GM18867 (cell line): ENCODE measurements around the gene PPP1R12A.

ENCODE experiments used
- ATAC-seq: cut with Tn5 transposase; IDR thresholded peaks from one replicate; pipeline ENCODE4 v1.9.1; 2021; ENCODE audit warnings: mild to moderate bottlenecking, moderate library complexity; ENCODE audit not compliant: unreplicated experiment

Gene PPP1R12A

DNA sequence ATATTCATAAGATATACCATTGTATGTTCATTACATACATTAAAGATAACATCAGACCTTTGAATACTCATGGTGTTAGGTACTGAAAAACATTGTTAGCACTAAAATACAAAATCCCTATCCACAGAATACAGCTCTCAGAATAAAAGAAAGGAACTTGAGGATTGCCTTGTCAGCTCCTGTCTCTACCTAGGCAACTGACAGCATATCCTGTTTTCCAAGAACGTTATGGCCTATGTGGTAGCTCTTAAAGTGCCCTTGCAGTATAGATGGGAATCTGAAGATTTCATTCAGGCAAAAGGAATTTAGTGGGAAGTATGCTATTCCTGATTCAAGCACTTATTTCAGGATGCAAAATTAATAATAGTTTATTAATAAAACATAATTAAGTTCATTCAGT is 1.8 kb upstream of the PPP1R12A start:
- no peak for ATAC-seq

DNA sequence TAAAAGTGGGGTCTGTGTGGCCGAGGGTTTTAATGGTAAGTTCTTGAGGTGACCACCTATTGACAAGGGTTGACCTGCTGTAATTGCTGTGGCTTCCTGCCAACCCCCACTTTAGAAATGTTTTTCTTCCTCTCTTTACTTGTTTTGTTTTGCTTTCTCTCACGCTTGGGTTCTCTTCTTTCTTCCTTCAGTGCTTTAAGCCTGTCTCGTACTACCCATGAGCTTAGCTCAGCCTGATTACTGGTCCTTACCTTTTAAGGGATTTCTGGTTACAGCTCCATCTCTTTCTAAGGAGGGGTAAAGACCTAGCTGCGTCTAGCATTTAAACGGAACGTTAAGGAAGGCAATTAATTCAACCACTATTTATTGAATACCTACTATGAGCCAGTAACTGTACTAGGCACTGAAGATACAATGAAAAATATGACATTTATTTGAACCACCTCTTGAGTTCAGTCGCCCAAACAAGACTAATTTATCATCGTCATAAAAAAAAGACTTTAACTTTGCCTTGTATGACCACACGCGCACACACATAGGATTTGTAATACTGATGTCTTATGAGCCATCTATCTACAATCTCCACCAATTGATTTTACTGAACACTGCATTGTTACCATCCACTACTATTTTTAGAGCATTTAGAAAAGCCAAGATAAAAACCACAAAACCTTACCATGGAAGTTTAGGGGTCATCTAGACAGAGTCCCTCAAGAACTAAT is 888 bp upstream of the PPP1R12A start:
- peak; percentile 26 for ATAC-seq

DNA sequence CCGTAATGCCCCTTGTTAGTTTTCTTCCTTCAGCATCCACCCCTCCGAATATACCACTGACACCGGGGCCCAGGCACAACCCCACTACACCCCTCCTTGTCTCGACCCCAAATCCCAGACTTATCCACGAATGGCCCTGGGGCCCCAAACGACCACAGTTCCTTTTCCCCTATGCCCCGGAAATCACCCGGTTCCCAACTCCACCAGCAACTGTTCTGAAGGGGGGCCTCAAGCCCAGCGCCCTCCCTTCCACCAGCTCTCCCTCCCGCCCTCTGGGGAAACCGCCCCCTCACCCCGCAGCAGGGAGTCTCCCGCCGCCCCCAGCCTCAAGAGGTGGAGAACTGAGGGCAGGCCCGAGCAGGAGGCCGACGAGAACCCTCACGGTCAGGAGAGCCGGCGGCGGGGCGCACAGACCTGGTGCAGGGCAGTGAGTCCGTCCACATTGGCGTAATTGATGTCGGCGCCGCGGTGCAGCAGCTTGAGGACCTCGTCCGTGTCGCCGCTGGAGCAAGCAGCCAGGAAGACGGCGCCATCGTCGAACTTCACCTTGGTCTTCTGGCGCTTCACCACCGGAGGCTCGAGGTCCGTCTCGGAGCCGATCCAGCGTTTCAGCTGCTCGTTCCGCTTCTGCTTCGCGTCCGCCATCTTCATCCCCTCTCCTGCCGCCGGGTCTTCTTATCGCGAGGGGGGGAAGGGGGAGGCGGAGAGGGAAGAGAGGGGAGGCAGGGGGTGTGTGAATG is 446 bp downstream of the PPP1R12A start:
- peak; percentile 11 for ATAC-seq

DNA sequence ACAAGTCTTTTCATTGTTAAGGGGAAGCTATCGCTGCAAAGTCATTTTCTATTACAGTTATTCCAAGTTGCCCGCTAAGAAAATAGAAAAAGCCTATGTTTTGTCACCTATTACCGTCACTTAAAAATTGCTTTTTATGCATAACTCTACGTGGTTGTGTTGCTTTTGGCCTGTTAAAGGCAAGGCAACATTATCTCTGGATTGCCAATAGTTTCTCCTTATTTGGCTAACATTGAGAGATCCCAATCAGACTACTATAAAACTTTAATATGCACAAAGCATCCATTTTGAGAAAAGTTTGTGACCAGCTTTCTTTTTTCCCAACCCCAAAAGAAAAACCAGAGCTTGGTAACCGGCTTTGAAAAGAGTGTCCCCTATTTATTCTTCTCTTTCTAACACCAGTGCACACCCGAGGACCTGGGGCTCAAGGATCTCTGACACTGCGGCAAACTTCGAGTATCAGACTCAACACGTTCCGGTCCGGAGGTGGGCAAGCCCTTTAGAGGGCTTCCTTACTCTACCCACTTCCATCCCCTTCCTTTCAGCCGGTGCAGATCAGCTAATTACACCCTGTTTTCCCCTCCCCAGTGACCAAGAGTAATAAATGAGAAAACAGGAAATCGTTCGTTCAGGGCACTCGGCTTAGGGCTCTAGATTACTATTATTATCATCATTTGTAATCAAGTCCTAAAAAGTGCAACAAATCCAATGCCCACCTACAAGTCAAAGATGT is 1.2 kb downstream of the PPP1R12A start:
- ATAC-seq = peak; percentile 3

DNA sequence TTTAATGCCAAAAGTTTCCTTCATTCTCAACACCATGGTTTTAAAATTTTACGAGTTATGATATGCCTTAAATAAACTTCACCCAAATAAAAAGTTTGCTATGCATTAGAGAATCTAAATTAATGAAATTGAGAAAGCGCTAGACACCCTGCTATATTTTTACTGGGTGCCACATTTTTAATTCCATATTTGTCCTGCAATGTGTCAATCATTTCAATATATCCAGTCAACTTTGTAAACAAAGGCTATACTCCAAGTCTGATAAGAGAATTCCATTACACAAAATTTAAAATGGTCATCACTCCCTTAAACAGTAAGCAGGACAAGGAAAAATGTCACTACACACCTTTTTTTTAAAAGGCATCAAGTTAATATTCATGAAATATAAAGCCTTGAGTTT is 1.9 kb downstream of the PPP1R12A start:
- no peak for ATAC-seq

DNA sequence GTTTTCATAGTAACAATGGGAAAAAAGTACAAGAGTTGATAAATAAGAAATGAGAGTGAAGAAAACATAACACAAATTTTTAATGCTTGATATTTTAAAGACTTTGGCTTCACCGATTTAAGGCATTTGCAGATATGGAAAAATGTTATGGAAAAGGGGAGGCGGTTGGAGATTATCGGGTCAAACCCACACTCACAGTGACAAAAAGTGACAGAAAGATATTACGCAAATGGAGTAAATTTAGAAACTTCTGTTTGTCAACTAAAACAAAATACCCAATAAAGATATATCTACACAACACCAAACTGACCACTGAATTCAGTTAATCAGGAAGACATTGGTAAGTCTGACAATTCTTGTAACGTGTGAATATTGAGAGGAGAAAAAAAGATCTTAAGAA is 2.5 kb downstream of the PPP1R12A start:
- no peak for ATAC-seq

DNA sequence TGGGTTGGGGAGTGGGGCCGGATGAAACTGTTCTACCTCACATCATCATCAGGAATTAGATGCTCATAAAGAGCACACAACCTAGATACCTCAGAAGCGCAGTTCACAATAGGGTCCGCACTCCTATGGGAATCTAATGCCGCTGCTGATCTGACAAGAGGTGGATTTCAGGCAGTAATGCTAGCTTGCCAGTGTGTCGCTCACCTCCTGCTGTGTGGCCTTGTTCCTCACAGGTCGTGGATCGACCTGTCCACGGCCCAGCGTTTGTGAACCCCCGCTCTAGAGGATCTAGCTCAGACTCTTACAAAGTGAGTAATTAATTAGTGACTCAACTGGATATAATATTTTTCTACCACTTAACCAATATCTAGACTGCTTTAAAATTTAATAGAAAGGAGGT is 5.8 kb downstream of the PPP1R12A start:
- no peak for ATAC-seq

DNA sequence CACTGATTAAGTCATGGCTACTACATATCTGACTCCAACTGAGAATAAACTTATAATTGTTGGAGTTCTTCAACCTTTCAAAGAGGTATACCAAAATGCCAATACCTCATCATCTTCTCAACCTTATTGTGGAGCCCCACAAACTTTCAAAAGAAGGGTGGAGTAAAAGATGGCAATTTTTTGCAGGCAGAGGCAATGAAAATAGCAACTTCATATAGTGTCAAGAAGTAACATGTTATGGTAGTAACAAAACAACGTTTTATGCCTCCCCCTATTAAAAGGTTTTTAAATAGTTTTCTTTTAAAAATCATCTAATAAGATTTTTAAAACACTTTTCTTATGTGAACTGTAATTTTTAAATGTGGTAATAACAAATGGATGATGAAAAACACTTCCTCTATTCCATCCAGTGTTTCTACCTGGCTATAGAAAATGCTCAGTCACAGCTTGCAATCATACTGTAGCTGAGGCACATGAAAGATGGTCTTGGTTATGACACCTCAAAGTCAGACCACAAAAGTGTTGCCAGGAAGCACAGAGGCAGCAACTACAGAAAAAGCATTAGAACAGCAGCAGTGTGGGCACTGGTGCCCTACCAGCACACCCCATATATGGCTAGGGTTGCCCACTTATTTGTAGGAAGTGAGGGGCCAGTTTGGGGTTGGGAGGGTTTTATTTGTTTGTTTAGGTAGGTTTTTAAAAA is 7.0 kb downstream of the PPP1R12A start:
- peak; percentile 99 for ATAC-seq

DNA sequence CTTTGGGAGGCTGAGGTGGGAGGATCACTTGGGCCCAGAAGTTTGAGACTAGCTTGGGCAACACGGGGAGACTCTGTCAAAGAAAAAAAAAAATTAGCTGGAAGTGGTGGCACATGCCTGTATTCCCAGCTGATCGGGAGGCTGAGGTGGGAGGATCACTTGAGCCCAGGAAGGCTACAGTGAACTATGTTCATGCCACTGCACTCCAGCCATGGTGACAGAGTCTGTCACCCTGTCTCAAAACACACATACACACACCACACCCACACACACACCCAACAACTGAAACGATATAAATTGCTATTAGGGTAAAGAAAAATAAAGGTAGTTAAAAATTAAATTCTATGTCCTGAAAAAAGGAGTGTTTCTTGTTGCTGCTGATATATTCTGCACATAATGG is 7.9 kb downstream of the PPP1R12A start:
- ATAC-seq = no peak

DNA sequence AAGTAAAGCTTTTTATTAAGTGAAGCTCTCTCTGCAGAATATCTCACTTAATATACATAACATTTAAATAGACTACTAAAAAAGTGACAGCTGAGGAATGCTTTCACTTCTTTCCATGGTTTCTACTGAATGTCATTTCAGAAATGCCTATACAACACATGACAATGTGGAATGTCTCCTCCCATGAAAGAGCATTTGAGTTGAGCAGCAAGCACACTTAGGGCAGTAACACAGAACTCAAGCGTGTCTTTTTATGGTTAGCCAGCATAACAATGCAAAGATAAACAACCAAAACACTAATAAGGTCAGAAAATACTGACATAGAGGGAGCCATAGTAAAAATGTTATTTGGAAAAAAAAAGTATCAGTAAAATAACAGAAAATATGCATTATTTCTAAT is 9.4 kb downstream of the PPP1R12A start:
- no peak for ATAC-seq

DNA sequence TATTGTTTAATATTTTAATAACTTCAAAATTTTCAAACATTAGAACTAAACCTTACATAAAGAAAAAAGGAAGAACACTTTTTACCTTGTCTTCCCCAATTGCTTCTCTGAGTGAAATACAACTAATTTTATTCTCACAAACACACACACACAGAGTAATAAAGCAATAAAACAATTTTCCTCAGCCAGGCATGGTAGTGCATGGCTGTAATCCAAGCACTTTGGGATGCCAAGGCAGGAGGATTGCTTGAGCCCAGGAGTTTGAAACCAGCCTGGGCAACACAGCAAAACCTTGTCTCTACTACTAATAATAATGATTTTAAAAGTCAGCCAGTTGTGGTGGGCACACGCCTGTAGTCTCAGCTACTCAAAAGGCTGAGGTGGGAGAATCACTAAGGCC is 13.1 kb downstream of the PPP1R12A start:
- ATAC-seq = no peak

DNA sequence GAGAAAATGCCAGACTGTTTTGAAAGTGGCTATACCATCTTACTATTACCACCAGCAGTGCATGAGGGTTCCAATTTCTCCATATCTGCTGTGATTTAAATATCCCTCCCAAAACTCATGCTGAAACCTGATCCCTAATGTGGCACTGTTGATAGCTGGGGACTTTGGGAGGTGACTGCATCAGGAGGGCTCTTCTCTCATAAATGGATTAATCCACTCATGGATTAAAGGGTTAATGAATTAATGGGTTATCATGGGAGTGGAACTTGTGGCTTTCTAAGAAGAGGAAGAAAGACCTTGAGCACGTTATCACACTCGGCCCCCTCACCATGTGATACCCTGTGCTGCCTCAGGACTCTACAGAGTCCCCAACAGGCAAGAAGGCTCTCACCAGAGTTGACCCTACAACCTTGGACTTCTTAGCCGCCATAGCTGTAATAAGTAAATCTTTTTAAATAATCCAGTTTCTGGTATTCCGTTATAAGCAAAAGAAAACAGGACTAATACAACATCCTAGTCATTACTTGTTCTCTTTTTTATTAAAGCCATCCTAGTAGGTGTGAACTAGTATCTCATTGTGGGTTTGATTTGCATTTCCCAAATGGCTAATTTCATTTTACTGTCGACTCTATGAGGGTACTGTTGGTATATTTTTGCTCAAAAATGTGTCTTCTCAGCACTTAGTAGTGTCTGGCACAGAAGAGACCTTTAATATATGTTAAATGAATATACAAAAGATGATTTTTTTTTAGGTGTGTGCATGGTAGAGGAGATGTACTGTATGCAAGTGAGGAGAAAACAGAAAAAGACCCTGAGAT is 14.3 kb downstream of the PPP1R12A start:
- peak; percentile 66 for ATAC-seq

DNA sequence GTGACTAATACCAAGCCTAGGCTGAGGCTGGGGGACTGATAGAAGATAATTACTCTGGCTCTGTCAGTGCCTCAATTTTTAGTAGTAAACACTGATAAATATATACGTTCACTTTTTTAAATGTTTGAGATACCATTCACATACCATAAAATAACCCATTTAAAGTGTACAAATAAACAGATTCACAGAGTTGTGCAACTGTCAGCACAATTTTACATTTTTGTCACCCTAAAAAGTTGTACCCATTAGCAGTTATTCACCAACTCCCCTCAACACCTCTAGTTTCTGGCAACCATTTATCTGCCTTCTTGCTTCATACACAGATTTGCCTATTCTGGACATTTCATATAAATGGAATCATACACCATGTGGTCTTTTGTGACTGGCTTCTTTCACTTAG is 15.1 kb downstream of the PPP1R12A start:
- ATAC-seq = no peak

DNA sequence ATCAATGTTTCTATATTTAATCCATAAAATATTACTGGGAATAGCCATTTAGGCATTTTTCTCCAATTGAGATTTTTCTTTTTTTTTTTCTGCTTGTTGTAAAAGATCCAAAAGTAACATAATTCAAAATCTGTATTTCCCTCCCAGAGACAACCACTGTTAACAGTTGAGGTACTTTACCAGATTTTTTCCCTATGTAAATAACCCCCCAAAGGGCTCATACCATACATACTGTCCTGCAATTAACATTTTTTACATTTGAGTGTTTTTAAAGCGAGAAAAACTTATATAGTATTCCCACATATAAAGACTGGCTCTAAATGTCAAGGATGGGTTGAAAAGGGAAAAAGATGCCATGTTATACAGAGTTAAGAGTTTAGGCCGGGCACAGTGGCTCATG is 18.1 kb downstream of the PPP1R12A start:
- no peak for ATAC-seq

DNA sequence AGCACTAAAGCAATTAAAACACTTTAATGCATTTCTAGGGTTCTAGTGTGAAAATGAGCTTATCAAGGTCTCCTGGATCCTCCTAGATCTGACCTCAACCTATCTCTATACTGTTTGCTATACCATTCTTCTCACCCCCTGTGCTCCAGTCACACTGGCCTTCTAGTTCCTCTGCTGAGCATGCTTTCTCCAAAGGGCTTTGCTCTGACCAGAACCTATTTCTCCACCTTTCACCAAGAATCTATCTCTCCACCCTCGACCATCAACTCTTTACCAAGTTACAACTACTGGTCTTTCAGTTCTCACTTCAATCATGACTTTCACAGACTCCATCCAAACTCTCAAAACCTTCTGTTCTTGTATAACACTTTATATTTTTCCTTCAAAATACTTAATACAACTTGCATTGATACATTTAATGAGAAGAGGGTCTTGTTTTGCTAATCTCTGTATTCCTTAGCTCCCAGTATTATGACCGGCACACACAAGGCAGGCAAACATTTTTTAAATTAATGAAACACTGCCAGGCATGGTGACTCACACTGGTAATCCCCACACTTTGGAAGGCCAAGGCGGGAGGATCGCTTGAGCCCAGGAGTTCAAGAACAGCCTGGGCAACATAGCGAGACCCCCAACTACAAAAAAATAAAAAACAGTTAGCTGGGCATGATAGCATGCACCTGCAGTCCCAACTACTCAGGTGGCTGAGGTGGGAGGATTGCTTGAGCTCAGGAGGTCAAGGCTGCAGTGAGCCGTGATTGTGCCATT is 22.8 kb downstream of the PPP1R12A start:
- ATAC-seq = no peak

DNA sequence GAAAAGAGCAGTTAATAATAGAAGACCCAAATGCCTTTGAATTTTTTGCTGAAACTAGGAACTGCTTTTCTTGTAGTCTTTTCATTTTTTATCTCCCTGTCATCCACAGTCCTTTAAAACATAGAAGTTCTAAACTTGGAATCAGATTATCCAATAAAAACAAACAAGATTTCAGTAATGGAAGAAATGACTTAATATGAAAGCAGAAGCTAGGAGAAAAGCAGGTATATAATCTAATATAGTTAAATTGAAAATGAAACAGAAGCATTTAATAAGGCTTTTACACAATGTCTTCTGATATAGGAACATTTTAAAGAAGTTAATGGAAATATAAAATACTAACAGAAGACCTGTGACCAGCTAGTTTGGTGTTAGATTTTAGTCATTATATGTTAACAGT is 26.5 kb downstream of the PPP1R12A start:
- ATAC-seq = no peak

DNA sequence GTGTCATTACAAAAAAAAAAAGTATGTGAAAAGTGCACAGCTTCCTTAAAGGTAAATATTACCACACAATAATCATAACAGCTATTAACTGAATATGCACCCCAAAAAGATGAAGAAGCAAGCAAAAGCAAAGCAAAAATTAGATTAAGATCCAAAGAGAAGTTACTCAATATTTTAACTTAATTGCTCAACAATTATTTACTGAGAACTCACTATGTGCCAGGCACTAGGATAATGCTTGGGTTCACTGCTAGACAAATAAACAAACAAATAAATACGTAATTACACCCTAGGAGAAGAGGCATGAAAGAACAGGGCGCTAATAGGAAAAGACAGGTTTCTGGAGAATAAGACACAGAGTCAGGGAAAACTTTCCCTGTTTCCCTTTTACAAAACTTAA is 33.4 kb downstream of the PPP1R12A start:
- ATAC-seq = no peak

DNA sequence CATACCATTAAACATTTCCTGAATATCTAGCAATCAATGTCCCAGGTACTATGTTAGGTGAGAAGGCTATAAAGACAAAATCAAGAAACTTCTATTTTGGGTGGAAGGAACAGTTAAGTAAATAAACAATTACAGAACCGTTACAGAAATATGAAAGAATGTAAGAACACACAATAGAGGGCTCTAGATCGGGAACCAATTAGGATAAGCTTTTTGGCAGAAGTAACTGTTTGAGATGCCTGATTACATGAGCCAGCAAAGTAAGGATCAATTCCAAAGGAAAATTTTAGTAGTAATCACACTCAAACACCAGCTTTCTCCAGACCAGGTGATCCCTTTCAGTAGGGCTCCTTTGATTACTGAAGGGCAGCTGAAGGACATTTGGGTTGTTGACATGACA is 33.9 kb downstream of the PPP1R12A start:
- no peak for ATAC-seq

DNA sequence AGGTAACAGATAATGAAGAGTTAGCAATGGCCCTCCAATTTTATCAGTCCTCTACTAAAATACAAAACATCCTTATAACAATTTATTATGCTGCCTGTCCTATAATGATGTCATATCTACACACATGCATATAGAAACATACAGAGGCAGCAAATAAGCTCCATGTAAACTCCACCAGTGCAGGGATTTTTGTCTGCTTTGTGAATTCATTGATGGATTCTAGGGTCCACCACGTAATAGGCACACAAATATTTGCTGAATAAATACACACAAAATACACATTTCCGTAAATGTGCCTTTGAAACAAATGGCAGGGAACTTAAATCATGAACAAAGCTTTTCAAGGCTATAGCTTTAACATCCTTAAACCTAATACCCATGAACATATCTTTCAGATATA is 34.7 kb downstream of the PPP1R12A start:
- ATAC-seq = no peak

DNA sequence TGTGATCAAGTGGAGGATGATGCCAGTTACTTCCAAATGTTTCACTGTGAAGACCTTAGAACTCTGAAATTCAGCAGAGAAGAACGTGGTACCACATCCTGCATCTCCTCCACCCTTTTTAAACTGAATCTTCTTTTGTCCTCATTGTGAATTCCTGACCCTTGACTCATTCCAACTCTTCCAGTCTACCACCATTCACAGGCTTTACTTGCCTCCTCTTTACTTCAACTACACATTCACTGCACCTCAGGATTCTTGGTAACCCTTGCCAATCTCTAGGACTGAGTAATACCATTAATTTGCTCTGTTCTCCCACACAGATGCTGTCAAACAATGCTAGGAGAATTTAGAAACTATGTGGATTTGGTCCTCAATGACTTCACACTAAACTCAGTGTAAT is 37.3 kb downstream of the PPP1R12A start:
- ATAC-seq = no peak
